ENCODE results near the gene B9D1.
"Not testable (repeated sequence)": the region's sequence is repeated elsewhere in the genome, so short reads cannot be mapped to it uniquely, and the experiment has no call there.

Gene B9D1

GRCh38 chr17:19360772-19361171, 1.8 kb downstream of the B9D1 start:
- no peak for DNase-seq (ENCODE audit: extremely low read depth in 1 of 2, low read depth in 1 of 2)

GRCh38 chr17:19359856-19360255, 2.7 kb downstream of the B9D1 start:
- no peak for DNase-seq (ENCODE audit: extremely low read depth in 1 of 2, low read depth in 1 of 2)

GRCh38 chr17:19359151-19359550, 3.4 kb downstream of the B9D1 start:
- no peak for DNase-seq (ENCODE audit: extremely low read depth in 1 of 2, low read depth in 1 of 2)

GRCh38 chr17:19357761-19358160, 4.8 kb downstream of the B9D1 start:
- DNase-seq (ENCODE audit: extremely low read depth in 1 of 2, low read depth in 1 of 2) = no peak

- no peak for DNase-seq (ENCODE audit: extremely low read depth in 1 of 2, low read depth in 1 of 2)
Measured at GRCh38 chr17:19357351-19357750, 5.2 kb downstream of the B9D1 start.

- no peak for DNase-seq (ENCODE audit: extremely low read depth in 1 of 2, low read depth in 1 of 2)
Measured at GRCh38 chr17:19354748-19355147, 7.8 kb downstream of the B9D1 start.

GRCh38 chr17:19353401-19353800, 9.1 kb downstream of the B9D1 start:
- DNase-seq (ENCODE audit: extremely low read depth in 1 of 2, low read depth in 1 of 2) = not testable (repeated sequence)

- no peak for DNase-seq (ENCODE audit: extremely low read depth in 1 of 2, low read depth in 1 of 2)
Measured at GRCh38 chr17:19348806-19349205, 13.7 kb downstream of the B9D1 start.

- no peak for DNase-seq (ENCODE audit: extremely low read depth in 1 of 2, low read depth in 1 of 2)
Measured at GRCh38 chr17:19348081-19348650, 14.4 kb downstream of the B9D1 start.

GRCh38 chr17:19347323-19348080, 15.0 kb downstream of the B9D1 start:
- DNase-seq (ENCODE audit: extremely low read depth in 1 of 2, low read depth in 1 of 2) = no peak

- no peak for DNase-seq (ENCODE audit: extremely low read depth in 1 of 2, low read depth in 1 of 2)
Measured at GRCh38 chr17:19346351-19347255, 15.9 kb downstream of the B9D1 start.

- no peak for DNase-seq (ENCODE audit: extremely low read depth in 1 of 2, low read depth in 1 of 2)
Measured at GRCh38 chr17:19345486-19346350, 16.8 kb downstream of the B9D1 start.

GRCh38 chr17:19345067-19345460, 17.5 kb downstream of the B9D1 start:
- no peak for DNase-seq (ENCODE audit: extremely low read depth in 1 of 2, low read depth in 1 of 2)

- no peak for DNase-seq (ENCODE audit: extremely low read depth in 1 of 2, low read depth in 1 of 2)
Measured at GRCh38 chr17:19344311-19345066, 18.0 kb downstream of the B9D1 start.

- DNase-seq (ENCODE audit: extremely low read depth in 1 of 2, low read depth in 1 of 2) = no peak
Measured at GRCh38 chr17:19343671-19344151, 18.8 kb downstream of the B9D1 start.

- DNase-seq (ENCODE audit: extremely low read depth in 1 of 2, low read depth in 1 of 2) = no peak
Measured at GRCh38 chr17:19343256-19343630, 19.3 kb downstream of the B9D1 start.

GRCh38 chr17:19342611-19343255, 19.8 kb downstream of the B9D1 start:
- DNase-seq (ENCODE audit: extremely low read depth in 1 of 2, low read depth in 1 of 2) = no peak

GRCh38 chr17:19341641-19342610, 20.6 kb downstream of the B9D1 start:
- DNase-seq (ENCODE audit: extremely low read depth in 1 of 2, low read depth in 1 of 2) = no peak
